ENCODE results near the gene MKKS. TPM values are rescaled to one million over a fixed set of nuclear protein-coding genes. Genes with fewer than 3 reads are reported as not detected.

Gene MKKS
- polyA plus RNA-seq, 1 of the 3 experiments (the other 2 are of a cell fraction), result 10.1 TPM

DNA sequence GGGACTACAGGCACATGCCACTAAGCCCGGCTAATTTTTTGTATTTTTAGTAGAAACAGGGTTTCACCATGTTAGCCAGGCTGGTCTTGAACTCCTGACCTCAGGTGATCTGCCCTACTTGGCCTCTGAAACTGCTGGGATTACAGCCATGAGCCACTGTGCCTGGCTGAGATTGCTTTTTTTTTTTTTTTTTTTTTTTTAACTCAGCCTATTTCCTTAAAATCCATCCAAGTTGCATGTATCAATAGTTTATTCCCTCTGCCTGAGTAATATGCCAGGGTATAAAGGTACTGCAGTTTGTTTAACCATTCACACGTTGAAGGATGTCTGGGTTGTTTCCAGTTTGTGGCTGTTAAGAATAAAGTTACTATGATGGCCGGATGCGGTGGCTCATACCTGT, 11.7 kb upstream of the MKKS start:
- Histone ChIP-seq H3K9me2 (no peaks in the 10 kb centered on the region), H3K4me1 (ENCODE audit: control insufficient read depth in 1 of 2, insufficient read depth in 2 of 2, low read depth in 1 of 2, low read length in 1 of 2) (peaks cover 0 to 22% of the 10 kb centered on the region in 2 experiments; a peak in 2 of 4 replicates), H3K27ac (ENCODE audit: low read depth in 2 of 2, low read length in 1 of 2) (no peak overlapping the region), H3K9ac (no peak overlapping the region), H3K4me2 (no peak overlapping the region), H4K20me1 (ENCODE audit: insufficient read depth) (no peaks in the 10 kb centered on the region), H3K9me3 (no peaks in the 10 kb centered on the region), H3K36me3 (replicated peaks in 1 of 2; ENCODE audit: control insufficient read depth in 1 of 2, insufficient read depth in 2 of 2, low read length in 1 of 2) (peaks cover 0 to 3% of the 10 kb centered on the region in 2 experiments), H2AFZ (ENCODE audit: low read depth) (no peak overlapping the region), H3F3A (replicated peaks; ENCODE audit: insufficient read depth) (peaks cover 6% of the 10 kb centered on the region), H3K4me3 (ENCODE audit: low read depth in 2 of 2, low read length in 1 of 2) (no peak overlapping the region), H3K27me3 (ENCODE audit: insufficient read depth) (no peaks in the 10 kb centered on the region), H3K79me2 (ENCODE audit: insufficient read depth) (peaks cover 26% of the 10 kb centered on the region)
- DNase-seq, result no peak
- ChIA-PET CTCF (no interaction called here), POLR2A (no interaction called here)
- TF ChIP-seq TAF1 (IDR thresholded peaks at IDR 0.05; ENCODE audit: borderline replicate concordance, low read depth, low read length), result no peak
- no peak for TF ChIP-seq JUND (IDR thresholded peaks at IDR 0.05)
- TF ChIP-seq, protein P1, sequence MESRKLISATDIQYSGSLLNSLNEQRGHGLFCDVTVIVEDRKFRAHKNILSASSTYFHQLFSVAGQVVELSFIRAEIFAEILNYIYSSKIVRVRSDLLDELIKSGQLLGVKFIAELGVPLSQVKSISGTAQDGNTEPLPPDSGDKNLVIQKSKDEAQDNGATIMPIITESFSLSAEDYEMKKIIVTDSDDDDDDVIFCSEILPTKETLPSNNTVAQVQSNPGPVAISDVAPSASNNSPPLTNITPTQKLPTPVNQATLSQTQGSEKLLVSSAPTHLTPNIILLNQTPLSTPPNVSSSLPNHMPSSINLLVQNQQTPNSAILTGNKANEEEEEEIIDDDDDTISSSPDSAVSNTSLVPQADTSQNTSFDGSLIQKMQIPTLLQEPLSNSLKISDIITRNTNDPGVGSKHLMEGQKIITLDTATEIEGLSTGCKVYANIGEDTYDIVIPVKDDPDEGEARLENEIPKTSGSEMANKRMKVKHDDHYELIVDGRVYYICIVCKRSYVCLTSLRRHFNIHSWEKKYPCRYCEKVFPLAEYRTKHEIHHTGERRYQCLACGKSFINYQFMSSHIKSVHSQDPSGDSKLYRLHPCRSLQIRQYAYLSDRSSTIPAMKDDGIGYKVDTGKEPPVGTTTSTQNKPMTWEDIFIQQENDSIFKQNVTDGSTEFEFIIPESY (IDR thresholded peaks at IDR 0.05; ENCODE audit: borderline replicate concordance, low read depth), result no peak
- TF ChIP-seq SMC3 (IDR thresholded peaks at IDR 0.05; ENCODE audit: low read depth, low read length), result no peak
- TF ChIP-seq CTCF (IDR thresholded peaks at IDR 0.05), result no peak
- TF ChIP-seq, protein P2, sequence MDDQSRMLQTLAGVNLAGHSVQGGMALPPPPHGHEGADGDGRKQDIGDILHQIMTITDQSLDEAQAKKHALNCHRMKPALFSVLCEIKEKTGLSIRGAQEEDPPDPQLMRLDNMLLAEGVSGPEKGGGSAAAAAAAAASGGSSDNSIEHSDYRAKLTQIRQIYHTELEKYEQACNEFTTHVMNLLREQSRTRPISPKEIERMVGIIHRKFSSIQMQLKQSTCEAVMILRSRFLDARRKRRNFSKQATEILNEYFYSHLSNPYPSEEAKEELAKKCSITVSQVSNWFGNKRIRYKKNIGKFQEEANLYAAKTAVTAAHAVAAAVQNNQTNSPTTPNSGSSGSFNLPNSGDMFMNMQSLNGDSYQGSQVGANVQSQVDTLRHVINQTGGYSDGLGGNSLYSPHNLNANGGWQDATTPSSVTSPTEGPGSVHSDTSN (IDR thresholded peaks at IDR 0.05), result no peak
- TF ChIP-seq GABPA (IDR thresholded peaks at IDR 0.05; ENCODE audit: low read depth), result no peak
- 90% methylated on average over 4 of the region's 4 CpGs for WGBS (ENCODE audit: low lambda C conversion rate)

DNA sequence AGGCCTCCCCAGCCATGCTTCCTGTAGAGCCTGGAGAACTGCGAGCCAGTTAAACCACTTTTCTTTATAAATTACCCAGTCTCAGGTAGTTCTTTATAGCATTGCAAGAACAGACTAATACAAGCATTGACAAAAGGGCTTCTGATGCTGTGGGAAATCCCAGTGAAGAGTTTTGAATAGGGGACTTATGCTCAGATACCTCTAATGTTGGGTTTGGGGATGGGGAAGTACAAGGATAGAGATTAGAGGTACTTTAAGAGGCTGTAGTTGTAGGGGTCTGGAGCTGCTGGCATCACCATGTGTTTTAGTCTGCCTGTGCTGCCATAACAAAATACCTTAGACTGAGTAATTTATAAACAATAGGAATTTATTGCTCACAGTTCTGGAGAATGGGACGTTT, 9.9 kb upstream of the MKKS start:
- DNase-seq, result no peak
- POLR2A ChIA-PET, result no interaction called here
- 91% methylated on average over 2 of the region's 2 CpGs for WGBS (ENCODE audit: low lambda C conversion rate)

More for the DNA sequence above, 9.9 kb upstream of the MKKS start:
- no peaks in the 10 kb centered on the region for H3K27me3 ChIP-seq (ENCODE audit: insufficient read depth)
- H3K4me2 ChIP-seq, result no peak overlapping the region
- H3K79me2 ChIP-seq (ENCODE audit: insufficient read depth), result peaks cover 30% of the 10 kb centered on the region
- no peaks in the 10 kb centered on the region for H3K9me2 ChIP-seq
- H3K9ac ChIP-seq, result no peak overlapping the region
- TF ChIP-seq, protein P2 (IDR thresholded peaks at IDR 0.05), result no peak
- TF ChIP-seq CTCF (IDR thresholded peaks at IDR 0.05) (no peak), SIN3A (IDR thresholded peaks at IDR 0.05; ENCODE audit: borderline replicate concordance, low read depth, low read length) (no peak)
- peaks cover 0 to 17% of the 10 kb centered on the region in 2 experiments; a peak in 2 of 4 replicates for H3K4me1 ChIP-seq (ENCODE audit: control insufficient read depth in 1 of 2, insufficient read depth in 2 of 2, low read depth in 1 of 2, low read length in 1 of 2)
- H2AFZ ChIP-seq (ENCODE audit: low read depth), result no peak overlapping the region
- no peaks in the 10 kb centered on the region for H3K9me3 ChIP-seq
- CTCF ChIA-PET, result no interaction called here
- no peak overlapping the region for H3K27ac ChIP-seq (ENCODE audit: low read depth in 2 of 2, low read length in 1 of 2)
- H3K4me3 ChIP-seq (ENCODE audit: low read depth in 2 of 2, low read length in 1 of 2), result no peak overlapping the region
- H3F3A ChIP-seq (replicated peaks; ENCODE audit: insufficient read depth), result peaks cover 6% of the 10 kb centered on the region
- peaks cover 0 to 3% of the 10 kb centered on the region in 2 experiments for H3K36me3 ChIP-seq (replicated peaks in 1 of 2; ENCODE audit: control insufficient read depth in 1 of 2, insufficient read depth in 2 of 2, low read length in 1 of 2)
- H4K20me1 ChIP-seq (ENCODE audit: insufficient read depth), result no peaks in the 10 kb centered on the region
